ENCODE data around the gene MBP.
"Not testable (repeated sequence)": the region's sequence is repeated elsewhere in the genome, so short reads cannot be mapped to it uniquely, and the experiment has no call there.

The MBP gene

DNA sequence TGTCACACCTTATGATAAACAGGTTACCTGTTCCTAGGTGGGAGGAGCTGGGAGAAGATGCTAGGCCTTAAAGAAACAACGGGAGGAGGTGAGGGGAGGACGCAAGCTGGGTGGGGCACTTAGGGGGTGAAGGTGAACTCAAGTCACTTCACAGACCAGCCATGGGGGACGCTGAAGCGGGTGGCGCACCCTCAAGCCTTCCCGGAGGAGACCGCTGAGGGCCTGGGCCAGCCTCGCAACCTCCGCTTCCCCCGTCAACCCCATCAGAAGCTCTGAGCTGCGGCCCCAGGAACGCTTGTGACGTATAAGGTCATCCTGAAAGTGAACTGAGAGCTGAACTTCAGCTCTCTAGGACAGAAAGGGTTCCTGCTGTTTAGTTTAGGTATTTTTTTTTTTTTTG, 133.5 kb downstream of the MBP start:
- no peak for DNase-seq

DNA sequence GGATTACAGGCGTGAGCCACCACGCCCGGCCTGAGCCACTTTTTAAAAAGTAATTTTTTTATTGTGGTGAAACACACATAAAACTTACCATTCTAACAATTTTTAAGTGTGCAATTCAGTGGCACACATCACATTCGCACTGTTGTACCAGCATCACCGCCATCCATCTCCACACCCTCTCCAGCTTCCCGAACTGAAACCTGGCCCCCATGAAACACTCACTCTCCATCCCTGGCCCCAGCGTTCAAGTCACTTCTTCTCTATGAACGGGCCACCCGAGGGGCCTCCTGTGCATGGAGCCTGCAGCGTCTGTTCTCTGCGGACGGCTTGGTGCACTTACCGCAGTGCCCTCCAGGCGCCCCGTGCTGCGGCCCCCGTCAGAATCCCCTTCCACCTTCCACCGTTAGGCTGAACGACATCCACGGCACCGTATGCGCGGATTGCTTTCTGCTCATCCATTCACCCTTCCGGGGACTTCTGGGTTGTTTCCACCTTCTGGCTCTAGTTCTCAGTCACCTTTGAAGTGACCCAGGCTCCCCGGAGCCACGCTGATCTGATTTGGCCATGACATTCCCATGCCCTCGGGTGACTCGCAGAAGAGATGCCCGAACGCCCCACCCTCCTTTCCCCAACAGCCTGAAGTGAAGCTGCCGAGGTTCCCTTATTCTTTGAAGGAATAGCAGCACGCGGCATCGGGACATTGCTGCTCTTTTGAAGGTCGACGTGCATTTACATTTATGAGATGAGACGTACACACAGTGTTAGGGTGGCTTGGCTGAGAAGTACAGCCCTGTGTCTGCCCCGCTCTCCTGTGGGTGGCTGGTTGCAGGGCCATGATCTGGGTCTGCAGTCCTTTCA, 134.4 kb downstream of the MBP start:
- DNase-seq = no peak

- no peak for DNase-seq
Measured at GRCh38 chr18:76996429-76996828, 136.2 kb downstream of the MBP start.

DNA sequence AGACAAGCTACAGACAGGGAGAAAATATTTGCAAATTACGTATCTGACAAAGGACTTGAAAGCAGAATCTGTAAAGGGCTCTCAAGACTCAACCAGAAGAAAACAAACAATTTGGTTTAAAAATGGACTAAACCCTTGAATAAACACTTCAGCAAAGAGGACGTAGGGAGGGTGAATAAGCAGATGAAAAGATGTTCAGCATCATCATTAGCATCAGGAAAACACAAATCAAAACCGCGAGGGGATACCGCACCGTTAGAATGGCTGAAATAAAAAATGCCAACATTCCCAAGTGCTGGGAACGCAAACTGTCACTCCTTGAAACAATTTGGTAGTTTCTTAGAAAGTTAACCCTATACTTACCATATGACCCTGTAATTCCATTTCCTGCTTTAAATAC, 136.7 kb downstream of the MBP start:
- DNase-seq = no peak

DNA sequence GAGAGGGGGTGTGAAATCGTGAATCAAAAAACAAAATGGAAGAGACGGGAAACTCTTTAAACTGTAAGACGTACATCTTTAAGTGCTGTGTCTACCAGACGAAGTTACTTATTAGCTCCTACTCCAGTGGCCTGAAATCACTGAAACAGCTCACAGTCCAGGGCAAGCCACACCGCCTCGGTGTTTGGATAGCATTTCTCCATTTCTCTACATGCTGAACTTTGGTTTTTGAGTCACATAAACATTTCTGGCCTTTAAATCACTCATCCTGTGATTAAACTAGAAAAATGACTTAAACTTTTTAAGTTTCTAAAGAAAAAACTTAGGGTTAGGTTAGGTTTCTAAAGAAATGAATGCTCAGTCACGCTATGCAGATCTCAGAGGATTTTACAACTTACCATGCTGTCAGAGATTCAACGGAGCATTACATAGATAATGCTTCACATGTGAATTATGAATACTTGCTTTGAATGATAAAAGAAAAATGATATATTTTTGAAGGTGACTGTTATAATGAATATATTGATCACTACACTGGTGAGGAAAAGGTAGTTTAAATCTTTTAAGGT, 138.4 kb downstream of the MBP start:
- DNase-seq = no peak

GRCh38 chr18:76993573-76993972, 139.0 kb downstream of the MBP start:
- no peak for DNase-seq

- DNase-seq = no peak
Measured at GRCh38 chr18:76993085-76993382, 139.5 kb downstream of the MBP start.

- DNase-seq = no peak
Measured at GRCh38 chr18:76992226-76993084, 140.1 kb downstream of the MBP start.

GRCh38 chr18:76991021-76991688, 141.4 kb downstream of the MBP start:
- DNase-seq = no peak

DNA sequence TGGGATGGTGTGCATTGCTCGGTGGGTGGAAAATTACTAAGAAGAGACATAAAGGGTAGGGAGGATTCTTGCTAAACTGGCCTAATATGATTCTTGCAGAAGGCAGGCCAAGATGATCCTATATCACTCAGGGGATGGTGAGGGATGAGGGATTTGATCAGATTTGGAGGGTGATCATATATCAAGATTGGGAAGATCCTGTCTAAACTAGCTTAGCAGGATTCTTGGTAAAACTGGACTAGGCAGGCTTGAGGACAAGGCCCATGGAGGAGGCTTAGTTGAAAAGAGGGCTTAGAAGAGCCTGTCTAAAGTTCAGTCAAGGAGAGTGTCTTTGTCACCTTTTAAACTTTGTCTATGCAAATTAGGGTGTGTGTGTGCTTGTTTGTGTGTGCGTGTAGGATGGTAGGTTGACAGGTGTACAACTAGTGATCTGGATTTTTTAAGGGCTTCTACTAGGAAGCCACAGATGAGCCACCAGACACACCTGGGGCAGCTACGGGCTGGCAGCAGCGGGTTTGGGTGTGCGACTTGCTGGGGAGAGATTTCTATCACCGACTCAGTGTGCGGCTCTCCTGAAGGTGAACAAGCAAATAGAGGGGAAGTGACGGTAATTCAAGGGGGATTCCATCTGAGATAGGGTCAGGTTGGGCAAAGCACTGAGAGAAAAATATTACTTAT, 142.1 kb downstream of the MBP start:
- not testable (repeated sequence) for DNase-seq

DNA sequence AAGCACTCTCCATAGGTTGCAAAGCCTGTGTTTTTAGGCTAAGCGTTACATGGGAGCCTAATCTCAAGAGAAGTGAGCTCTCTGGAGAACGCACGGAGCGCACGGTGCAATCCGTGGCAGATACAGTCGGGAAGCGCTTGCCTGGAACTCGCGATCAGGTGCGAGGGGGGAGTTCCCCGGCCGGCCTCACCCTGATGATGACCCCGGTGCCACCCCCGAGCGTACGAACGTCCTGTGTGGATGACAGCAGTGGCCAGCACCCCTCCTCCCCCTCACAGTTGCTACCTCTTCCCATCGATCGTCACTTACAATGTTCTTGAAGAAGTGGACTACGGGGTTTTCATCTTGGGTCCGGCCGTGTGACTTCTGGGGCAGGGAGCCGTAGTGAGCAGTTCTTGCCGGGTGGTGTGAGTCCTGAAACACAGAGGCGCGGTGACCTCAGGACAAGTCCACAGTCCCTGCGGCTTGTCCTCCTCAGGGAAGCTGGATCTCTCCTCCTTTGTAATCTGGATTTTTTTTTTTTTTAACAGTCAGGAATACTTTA, 142.9 kb downstream of the MBP start:
- no peak for DNase-seq

- no peak for DNase-seq
Measured at GRCh38 chr18:76988827-76989646, 143.5 kb downstream of the MBP start.

GRCh38 chr18:76988031-76988826, 144.4 kb downstream of the MBP start:
- DNase-seq = no peak

GRCh38 chr18:76986406-76986805, 146.2 kb downstream of the MBP start:
- no peak for DNase-seq

DNA sequence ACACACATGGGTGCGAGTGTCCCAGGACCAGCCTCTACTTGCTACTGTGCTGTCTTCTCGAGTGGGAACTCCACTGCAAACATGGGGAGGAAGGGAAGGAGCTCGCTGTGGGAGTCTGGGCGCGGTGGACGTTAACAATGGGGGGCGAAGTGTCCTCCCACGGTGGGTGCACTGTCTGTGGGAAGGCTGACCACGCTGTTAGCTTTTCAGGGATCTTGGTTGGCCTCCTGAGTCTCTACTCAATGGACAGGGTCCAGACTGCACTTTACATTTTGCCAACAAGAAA, 146.7 kb downstream of the MBP start:
- no peak for DNase-seq

GRCh38 chr18:76985156-76985950, 147.2 kb downstream of the MBP start:
- DNase-seq = no peak

DNA sequence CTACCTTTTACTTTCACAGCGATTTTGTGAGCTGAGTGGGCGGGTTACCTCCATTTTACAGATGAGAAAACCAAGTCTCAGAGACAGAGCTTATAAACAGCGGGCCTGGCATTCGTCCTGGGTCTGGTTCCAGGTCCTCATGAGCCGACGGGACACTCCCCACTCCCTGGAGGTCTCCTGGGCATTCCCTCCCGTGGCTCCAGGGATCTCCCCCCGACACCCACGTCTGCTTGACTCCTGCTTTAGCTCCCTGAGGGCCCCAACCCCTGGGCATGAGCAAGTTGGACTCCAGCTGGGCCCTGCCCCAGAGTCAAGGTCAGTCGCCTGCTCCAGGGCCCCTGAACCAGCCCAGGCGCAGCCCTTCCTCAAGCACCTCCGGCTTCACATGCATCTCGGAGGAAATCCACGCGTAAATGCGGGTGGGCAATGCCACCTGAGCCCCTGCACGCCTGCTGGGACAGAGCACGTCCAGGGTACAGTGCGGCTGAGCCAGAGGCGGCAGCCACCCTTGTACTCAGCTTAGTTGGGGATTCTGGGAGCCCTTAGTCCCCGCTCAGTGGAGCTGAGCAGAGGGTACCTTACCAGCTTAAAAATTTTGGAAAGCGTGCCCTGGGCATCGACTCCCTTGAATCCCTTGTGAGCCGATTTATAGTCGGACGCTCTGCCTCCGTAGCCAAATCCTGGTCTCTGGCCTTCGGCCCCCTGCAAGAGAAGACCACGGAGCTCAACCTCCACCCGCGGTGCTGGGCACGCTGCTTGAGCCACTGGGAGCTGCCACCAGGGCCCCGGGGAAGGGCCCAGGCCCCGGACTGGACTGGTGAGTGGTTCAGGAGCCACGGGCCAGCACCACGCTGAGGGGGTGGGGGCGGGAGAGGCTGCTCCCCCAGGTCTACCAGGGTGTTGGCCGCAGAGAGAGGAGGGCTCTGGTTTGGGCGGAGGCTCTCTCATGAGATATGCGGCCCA, 148.1 kb downstream of the MBP start:
- no peak for DNase-seq

DNA sequence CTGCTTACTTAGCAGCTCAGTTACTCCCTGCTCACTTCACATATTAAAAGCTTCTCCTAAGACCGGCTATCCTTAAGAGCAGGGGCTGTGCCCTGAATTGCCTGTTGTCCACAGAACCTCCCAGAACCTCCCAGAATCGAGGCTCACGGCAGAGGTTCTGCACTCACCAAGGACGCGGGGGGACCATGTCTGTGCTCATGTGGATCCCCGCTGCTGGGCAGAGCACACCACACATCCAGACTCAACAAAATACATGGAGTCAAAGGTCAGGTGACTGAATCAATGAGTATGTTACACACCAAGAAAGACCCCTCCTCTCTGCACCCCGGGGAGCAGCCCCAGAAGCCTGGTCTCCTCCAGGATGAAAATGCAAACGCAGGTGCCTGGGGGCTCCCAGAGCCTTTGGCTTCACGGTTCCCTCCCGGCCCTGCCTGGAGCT, 149.0 kb downstream of the MBP start:
- DNase-seq = no peak
